Epithelial cell of proximal tubule (primary cell): ENCODE data around the gene CABYR. TPM values are rescaled to one million over a fixed set of nuclear protein-coding genes. Genes with fewer than 3 reads are reported as not detected.

Experiments used
- DNase-seq: peaks from one replicate; pipeline ENCODE4 v3.0.0-alpha.2; 2011; ENCODE audit warnings: low read depth
- H3K4me3 ChIP-seq: 2 replicates; pipeline ENCODE4 v1.5.1; 2011; ENCODE audit warnings: low read depth, mild to moderate bottlenecking, low read length
- total RNA-seq: library from RNA; depleted of rRNA; stranded (reverse); fragments of >200 nt; gene quantifications from 2 replicates; pipeline ENCODE4 v1.2.3, GENCODE V29; 2015
- TF ChIP-seq, protein P1 (sequence below): conservative IDR thresholded peaks from 2 replicates; pipeline ENCODE4 v1.5.1; 2012; ENCODE audit warnings: low read depth, mild to moderate bottlenecking, low read length

CABYR gene
- total RNA-seq, 1 donor from 2014 or later: 15.7 TPM

DNA sequence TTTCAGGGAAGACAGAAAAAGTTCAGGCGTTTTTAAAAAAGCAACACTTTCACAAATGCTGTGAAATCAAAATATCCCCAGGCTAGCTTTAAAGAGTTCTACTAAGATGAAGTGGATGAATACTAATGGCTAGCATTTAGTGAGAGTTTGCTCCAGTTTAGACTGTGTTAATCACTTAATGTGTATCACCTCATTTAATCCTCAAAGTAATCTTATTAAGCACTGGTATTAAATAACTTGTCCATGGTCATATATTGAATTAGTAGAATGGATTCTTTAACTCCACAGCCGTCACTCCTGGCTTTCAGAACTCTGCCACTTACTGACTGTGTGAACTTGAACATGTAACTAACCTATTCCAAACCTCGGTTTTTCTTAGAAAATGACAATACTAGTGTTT is 66.0 kb downstream of the CABYR start:
- H3K4me3 ChIP-seq: no peak overlapping the region
- TF ChIP-seq, protein P1, sequence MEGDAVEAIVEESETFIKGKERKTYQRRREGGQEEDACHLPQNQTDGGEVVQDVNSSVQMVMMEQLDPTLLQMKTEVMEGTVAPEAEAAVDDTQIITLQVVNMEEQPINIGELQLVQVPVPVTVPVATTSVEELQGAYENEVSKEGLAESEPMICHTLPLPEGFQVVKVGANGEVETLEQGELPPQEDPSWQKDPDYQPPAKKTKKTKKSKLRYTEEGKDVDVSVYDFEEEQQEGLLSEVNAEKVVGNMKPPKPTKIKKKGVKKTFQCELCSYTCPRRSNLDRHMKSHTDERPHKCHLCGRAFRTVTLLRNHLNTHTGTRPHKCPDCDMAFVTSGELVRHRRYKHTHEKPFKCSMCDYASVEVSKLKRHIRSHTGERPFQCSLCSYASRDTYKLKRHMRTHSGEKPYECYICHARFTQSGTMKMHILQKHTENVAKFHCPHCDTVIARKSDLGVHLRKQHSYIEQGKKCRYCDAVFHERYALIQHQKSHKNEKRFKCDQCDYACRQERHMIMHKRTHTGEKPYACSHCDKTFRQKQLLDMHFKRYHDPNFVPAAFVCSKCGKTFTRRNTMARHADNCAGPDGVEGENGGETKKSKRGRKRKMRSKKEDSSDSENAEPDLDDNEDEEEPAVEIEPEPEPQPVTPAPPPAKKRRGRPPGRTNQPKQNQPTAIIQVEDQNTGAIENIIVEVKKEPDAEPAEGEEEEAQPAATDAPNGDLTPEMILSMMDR: no peak
- DNase-seq: no peak

DNA sequence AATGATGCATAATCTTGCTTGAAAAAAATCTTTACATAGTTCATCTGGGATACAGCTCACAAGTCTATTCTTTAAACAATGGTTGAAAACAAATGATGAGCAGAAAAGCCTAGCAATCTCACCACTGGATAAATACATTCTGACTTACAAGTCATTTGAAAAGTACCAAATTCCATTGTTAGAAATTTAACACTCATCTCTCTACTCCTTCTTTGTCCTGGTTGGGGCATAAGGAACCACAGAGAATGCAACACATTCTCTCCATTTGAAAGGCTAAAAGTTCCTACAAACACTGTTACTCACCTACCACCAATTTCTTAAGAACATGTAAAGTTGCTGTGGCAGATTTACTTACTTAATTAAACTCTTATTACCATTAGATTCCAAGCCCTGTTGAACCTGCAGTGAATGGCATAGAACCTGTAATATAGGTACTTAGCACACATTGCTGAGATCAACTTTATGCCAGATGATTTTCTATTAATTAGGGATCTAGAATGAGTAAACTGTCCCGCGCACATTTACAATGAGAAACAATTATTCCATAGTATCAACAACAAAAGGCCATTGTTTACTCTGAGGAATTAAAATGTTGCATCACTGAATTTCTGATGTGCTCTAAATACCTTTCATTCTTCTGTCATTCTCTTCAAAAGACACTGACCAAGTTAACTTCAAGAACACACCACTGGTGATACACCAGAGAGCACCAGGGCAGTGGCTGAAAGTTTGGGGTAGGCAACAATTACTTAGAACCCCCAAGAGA is 69.6 kb downstream of the CABYR start:
- TF ChIP-seq, protein P1: no peak
- DNase-seq: no peak

DNA sequence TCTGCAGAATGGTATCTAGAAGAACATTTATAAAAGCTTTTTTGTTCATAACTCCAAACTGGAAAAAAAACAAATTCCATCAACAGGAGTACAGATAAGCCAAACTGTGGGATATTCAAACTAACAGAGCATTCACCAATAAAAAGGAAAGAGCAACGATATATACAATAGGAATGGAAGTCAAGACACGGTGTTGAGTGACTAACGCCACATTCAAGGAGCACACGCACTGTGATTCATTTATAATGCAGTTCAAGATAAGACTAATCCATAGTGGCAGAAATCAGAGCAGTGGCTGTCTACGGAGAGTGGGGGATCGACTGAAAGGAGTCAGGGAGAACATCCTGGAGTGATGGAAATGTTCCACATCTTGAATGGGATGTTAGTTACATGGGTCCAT is 70.7 kb downstream of the CABYR start:
- TF ChIP-seq, protein P1: no peak
- DNase-seq: no peak
- no peak overlapping the region for H3K4me3 ChIP-seq

More for the DNA sequence above, 69.6 kb downstream of the CABYR start:
- H3K4me3 ChIP-seq: no peak overlapping the region

Other genes starting within 250 kb of the CABYR start
- gene TTC39C, start 124.3 kb upstream of the CABYR start, total RNA-seq: 11.2 and 26.0 TPM in 2 replicates